GM19452 (cell line): ENCODE measurements around the gene CACFD1.

Experiments used
- ATAC-seq: cut with Tn5 transposase; IDR thresholded peaks from one replicate; pipeline ENCODE4 v1.9.1; 2021; ENCODE audit not compliant: unreplicated experiment

Gene CACFD1

GRCh38 chr9:133463864-133464615 lies 4.3 kb downstream of the CACFD1 start:
- no peak for ATAC-seq

GRCh38 chr9:133464638-133465037 lies 4.9 kb downstream of the CACFD1 start:
- no peak for ATAC-seq

GRCh38 chr9:133465984-133466383 lies 6.2 kb downstream of the CACFD1 start:
- no peak for ATAC-seq

GRCh38 chr9:133467101-133467500 lies 7.3 kb downstream of the CACFD1 start:
- no peak for ATAC-seq

GRCh38 chr9:133468374-133468773 lies 8.6 kb downstream of the CACFD1 start:
- ATAC-seq = no peak

GRCh38 chr9:133468777-133469421 lies 9.1 kb downstream of the CACFD1 start:
- ATAC-seq = no peak

- no peak for ATAC-seq
Observed at GRCh38 chr9:133470427-133470924, 10.7 kb downstream of the CACFD1 start.

- no peak for ATAC-seq
Observed at GRCh38 chr9:133470988-133471387, 11.2 kb downstream of the CACFD1 start.

GRCh38 chr9:133471551-133472276 lies 11.9 kb downstream of the CACFD1 start:
- ATAC-seq = no peak

GRCh38 chr9:133472277-133472645 lies 12.5 kb downstream of the CACFD1 start:
- ATAC-seq = no peak

GRCh38 chr9:133472753-133473378 lies 13.1 kb downstream of the CACFD1 start:
- ATAC-seq = no peak

- no peak for ATAC-seq
Observed at GRCh38 chr9:133473743-133474142, 14.0 kb downstream of the CACFD1 start.

GRCh38 chr9:133474215-133474614 lies 14.4 kb downstream of the CACFD1 start:
- ATAC-seq = no peak

GRCh38 chr9:133474853-133475252 lies 15.1 kb downstream of the CACFD1 start:
- ATAC-seq = no peak

GRCh38 chr9:133475292-133476012 lies 15.7 kb downstream of the CACFD1 start:
- no peak for ATAC-seq

- ATAC-seq = no peak
Observed at GRCh38 chr9:133476036-133476931, 16.5 kb downstream of the CACFD1 start.

- ATAC-seq = no peak
Observed at GRCh38 chr9:133476941-133477340, 17.2 kb downstream of the CACFD1 start.

- ATAC-seq = no peak
Observed at GRCh38 chr9:133477461-133477860, 17.7 kb downstream of the CACFD1 start.

GRCh38 chr9:133477992-133478850 lies 18.4 kb downstream of the CACFD1 start:
- ATAC-seq = peak; percentile 38
